ENCODE measurements around the gene TEX54. TPM values are rescaled to one million over a fixed set of nuclear protein-coding genes. Genes with fewer than 3 reads are reported as not detected.
A peak's percentile ranks its signal among the peaks of the same experiment; 100 is the strongest.
"Not testable (repeated sequence)": the region's sequence is repeated elsewhere in the genome, so short reads cannot be mapped to it uniquely, and the experiment has no call there.

TEX54 gene
- not detected in 2 replicates for total RNA-seq (2014; rRNA removed; shearing (Covaris generic); ENCODE audit: low replicate concordance)

DNA sequence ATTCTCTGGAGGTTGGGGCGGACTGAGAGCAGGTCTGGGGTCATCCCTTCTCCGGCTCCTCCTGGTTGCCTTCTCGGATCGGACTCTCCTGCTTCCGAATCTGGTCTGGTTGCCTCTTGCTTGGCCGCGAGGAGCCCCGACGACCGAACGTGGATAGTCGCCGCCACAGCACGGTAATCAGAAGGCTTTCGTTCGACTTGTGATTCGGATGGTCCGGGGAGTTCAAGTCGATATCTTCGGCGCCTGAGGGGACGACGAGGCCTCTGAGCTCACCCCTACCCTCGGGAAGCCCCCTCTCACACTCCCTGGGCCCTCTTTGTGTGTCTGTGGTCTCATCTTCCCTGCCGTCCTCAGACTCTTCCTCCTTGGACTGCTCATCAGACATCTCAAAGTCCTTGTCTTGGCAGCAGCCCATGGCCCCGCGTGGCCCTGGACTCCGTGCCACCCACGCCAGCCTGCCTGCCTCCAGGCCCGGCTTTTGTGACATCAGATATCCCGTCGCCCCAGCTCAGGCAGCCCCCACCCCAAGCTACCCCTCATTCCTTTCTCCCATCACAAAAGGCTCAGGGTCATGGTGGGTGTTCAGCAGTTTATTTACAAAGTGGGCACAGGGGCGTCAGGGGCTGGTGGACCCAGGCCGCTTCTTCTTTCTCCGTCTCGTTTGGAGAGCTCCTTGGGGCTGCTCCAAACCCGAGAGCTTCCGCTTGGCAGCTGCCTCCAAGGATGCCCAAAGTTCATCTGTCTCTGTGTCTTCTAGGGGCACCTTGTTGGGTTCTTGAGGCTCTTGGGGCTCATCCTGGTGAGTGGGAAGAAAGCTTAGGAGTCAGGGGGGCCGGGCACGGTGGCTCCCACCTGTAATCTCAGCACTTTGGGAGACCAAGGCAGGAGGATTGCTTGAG is at the start of gene TEX54:
Gene TEX54, minus strand, starts transcription at position 506 of the 899 bp plus-strand sequence.
- no peak for DNase-seq (ENCODE audit: low read depth)
- in situ Hi-C loops (cut with HindIII; ENCODE audit: low pct_unique_long_range_greater_than_20kb, low sequenced_read_pairs) = no loop called here

DNA sequence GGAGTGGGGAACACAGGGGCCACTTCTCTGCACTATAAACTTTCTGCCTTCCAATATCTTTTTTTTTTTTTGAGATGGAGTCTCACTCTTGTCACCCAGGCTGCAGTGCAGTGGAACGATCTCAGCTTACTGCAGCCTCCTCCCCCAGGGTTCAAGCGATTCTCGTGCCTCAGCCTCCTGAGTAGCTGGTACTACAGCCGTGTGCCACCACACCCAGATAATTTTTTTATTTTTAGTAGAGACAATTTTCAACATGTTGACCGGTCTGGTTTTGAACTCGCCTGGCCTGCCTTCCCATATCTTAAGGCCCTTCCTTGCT is 49.7 kb upstream of the TEX54 start:
- DNase-seq (ENCODE audit: low read depth) = no peak
- in situ Hi-C loops (cut with HindIII; ENCODE audit: low pct_unique_long_range_greater_than_20kb, low sequenced_read_pairs) = no loop called here

DNA sequence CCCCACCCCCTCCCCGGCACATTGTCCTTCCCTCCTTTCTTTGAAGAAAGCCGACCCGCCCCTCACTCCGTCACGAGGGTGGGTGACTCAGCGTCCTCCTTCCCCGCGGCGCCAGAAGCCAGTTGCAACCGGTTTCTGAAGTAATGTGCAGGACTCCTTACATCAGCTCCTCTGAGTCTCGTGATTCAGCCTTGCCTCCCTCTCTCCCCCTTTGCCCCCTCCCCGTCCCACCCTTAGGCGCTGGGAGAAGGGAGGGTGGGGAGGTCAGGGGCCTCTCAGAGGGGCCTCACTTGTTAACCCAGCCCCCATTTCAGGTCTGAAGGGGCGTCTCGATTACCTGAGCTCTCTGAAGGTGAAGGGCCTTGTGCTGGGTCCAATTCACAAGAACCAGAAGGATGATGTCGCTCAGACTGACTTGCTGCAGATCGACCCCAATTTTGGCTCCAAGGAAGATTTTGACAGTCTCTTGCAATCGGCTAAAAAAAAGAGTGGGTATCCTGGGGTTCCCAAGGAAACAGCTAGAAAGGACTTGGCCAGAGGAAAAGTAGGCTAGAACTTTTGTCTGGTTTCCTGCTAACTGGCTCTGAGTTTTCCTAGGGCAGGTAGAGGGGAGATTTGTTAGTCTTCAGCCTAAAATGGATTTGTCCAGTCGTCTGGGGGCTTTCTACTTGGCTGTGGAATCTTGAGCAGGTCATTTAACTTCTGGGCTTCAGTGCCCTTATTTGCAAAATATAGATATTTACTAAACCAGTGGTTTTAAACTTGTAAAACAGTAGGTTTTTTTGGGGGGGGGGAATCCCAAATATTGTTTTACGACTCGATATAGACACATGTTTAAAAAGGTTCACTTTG is 49.2 kb upstream of the TEX54 start:
- in situ Hi-C loops (cut with HindIII; ENCODE audit: low pct_unique_long_range_greater_than_20kb, low sequenced_read_pairs) = no loop called here

DNA sequence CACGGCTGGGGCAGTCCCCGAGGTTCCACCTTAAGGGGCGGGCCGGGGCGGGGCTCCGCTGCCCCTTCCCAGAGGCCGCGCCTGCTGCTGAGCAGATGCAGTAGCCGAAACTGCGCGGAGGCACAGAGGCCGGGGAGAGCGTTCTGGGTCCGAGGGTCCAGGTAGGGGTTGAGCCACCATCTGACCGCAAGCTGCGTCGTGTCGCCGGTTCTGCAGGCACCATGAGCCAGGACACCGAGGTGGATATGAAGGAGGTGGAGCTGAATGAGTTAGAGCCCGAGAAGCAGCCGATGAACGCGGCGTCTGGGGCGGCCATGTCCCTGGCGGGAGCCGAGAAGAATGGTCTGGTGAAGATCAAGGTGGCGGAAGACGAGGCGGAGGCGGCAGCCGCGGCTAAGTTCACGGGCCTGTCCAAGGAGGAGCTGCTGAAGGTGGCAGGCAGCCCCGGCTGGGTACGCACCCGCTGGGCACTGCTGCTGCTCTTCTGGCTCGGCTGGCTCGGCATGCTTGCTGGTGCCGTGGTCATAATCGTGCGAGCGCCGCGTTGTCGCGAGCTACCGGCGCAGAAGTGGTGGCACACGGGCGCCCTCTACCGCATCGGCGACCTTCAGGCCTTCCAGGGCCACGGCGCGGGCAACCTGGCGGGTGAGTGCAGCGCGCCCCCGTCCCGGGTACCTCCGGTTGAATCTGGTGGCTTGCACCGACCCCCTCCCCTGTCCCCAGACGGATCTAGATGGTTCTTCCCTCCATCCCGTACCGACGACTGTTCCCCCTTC is 48.4 kb upstream of the TEX54 start, which contains the start of gene SLC3A2:
Gene SLC3A2, plus strand, starts transcription at position 94 of the 776 bp plus-strand sequence. Its CDS starts 128 bp downstream, at position 222.
- in situ Hi-C loops (cut with HindIII; ENCODE audit: low pct_unique_long_range_greater_than_20kb, low sequenced_read_pairs) = no loop called here
- peak; percentile 83 for DNase-seq (ENCODE audit: low read depth)

More for the DNA sequence above, 49.2 kb upstream of the TEX54 start:
- peak; percentile 96 for DNase-seq (ENCODE audit: low read depth)

DNA sequence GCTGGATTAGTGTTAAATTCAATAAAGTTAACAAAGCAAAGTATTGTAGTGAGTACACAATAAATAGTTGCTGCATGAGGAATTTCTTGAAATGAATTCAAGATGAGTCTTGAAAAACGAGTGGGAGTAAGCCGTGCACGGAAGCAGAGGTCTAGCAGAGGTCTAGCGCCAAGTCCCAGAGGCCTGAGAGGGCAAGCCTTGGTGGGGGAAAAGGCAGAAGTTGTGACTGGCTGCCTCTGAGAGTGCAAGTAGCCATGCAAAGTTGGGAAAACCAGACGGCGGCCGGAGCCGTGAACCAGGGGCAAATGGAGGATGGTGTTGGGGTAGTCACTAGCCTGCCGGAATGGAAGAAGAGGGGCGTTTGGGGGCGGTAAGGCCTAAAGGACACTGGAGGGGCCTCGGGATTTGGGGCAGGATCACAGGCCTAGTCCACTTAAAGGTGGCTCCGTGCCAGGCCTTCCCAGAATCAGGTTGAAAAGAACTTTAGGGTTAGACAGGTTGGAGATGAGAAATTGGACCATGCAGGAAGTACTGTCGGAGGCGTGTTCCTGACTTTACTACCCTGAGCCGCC is 47.7 kb upstream of the TEX54 start:
- in situ Hi-C loops (cut with HindIII; ENCODE audit: low pct_unique_long_range_greater_than_20kb, low sequenced_read_pairs) = no loop called here

DNA sequence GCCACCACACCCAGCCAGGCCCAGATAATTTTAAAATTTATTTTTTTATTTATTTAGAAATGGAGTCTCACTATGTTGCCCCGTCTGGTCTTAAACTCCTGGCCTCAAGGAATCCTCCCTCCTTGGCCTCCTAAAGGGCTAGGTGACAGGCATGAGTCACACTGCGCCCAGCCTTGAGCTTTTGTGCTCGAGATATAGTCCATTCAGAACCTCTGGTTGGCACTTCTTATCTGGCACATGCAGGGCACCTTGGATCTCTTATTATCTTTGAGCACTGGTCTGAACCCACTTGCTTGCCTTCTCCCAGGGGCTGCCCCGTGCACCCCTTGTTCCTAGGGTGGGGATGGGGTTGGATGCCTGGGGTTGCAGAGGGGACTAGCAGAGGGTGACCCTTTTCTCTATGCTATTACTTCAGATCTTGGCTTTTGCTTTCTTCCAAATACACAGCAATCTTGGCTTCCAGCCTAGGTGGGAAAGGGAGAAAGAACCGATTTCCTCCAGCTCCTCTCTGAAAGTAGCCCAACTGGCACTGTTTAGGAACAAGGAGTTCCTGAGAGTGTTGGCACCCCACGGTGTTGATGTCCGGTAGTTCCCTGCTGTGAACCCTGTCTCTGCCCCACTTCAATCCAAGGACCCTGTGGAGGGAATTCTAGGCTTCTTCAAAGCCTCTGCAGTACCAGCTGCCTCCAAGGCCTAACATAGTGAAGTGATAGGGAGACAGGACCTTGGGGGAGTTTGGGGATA is 46.8 kb upstream of the TEX54 start:
- no peak for DNase-seq (ENCODE audit: low read depth)
- in situ Hi-C loops (cut with HindIII; ENCODE audit: low pct_unique_long_range_greater_than_20kb, low sequenced_read_pairs) = no loop called here

More for the DNA sequence above, 47.7 kb upstream of the TEX54 start:
- DNase-seq (ENCODE audit: low read depth) = no peak

DNA sequence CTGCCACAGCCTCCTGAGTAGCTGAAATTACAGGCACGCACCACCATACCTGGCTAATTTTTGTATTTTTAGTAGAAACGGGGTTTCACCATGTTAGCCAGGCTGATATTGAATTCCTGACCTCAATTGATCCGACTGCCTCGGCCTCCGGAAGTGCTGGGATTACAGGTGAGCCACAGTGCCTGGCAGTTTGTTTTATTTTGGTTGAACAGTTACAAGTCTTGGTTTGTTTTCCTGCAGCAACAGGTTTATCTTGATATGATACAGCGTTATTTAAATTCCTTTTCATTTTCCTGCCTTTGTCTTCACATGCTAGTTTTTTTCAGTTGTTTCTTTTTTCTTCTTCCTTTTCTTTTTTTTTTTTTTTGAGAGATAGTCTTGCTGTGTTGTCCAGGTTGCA is 44.1 kb upstream of the TEX54 start:
- no peak for DNase-seq (ENCODE audit: low read depth)
- in situ Hi-C loops (cut with HindIII; ENCODE audit: low pct_unique_long_range_greater_than_20kb, low sequenced_read_pairs) = no loop called here

DNA sequence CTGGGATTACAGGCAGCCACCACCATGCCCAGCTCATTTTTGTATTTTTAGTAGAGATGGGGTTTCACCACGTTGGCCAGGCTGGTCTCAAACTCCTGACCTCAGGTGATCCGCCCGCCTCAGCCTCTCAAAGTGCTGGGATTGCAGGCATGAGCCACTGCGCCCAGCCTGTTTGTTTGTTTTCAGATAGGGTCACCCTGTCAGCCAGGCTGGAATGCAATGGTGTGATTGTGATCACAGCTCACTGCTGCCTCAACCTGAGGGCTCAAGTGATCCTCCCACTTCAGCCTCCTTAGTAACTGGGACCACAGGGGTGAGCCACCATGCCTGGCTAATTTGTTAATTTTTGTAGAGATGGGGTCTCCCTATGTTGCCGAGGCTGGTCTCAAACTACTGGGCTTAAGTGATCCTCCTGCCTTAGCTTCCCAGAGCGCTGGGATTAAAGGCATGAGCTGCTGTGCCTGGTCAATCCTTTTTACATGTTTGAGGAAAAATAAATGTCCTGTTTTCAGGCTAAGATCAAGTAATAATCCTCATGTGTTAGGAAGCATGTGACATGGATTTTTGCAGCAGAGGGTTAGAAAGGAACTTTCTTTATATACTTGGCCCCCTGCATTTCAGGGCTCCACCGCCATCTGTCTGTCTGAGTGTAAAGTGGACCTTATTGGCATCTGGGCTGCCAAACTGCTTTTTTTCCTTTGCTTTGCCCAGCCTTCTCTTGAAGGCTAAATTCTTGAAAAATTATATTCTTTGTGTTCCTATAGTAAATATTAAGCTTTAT is 43.2 kb upstream of the TEX54 start:
- DNase-seq (ENCODE audit: low read depth) = no peak
- in situ Hi-C loops (cut with HindIII; ENCODE audit: low pct_unique_long_range_greater_than_20kb, low sequenced_read_pairs) = no loop called here

DNA sequence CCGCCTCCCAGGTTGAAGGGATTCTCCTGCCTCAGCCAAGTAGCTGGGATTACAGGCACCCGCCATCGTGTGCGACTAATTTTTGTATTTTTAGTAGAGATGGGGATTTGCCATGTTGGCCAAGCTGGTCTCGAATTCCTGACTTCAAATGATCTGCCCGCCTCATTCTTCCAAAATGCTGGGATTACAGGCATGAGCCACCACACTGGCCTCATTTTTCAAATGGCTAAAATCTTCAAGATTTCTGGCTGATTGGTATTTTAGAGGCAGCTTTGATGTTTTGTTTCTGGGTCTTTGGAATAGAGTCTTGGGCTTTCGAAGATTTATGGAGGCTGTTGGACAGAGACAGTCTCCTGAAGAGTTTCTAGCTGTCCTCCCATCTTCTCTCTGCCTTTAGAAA is 42.2 kb upstream of the TEX54 start:
- no peak for DNase-seq (ENCODE audit: low read depth)
- in situ Hi-C loops (cut with HindIII; ENCODE audit: low pct_unique_long_range_greater_than_20kb, low sequenced_read_pairs) = no loop called here

DNA sequence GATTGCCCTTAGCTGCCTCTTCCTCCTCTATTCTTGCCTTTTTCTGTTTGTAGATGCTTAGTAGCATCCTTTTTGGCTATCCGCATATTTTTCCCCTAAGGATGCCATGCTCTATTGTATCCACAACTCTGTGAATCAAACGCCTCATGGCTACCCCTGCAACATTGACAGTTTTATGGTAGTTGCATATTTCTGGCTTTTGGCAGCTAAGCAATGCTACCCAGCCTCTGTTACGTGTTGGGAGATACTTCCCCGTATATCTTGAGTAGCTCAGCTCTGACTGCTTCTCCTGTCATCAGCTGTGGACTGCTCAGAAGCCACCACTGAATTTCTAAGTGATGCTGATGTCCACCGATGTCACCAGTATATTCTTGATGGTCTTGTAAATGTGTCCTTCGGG is 33.0 kb upstream of the TEX54 start:
- no peak for DNase-seq (ENCODE audit: low read depth)
- in situ Hi-C loops (cut with HindIII; ENCODE audit: low pct_unique_long_range_greater_than_20kb, low sequenced_read_pairs) = no loop called here

DNA sequence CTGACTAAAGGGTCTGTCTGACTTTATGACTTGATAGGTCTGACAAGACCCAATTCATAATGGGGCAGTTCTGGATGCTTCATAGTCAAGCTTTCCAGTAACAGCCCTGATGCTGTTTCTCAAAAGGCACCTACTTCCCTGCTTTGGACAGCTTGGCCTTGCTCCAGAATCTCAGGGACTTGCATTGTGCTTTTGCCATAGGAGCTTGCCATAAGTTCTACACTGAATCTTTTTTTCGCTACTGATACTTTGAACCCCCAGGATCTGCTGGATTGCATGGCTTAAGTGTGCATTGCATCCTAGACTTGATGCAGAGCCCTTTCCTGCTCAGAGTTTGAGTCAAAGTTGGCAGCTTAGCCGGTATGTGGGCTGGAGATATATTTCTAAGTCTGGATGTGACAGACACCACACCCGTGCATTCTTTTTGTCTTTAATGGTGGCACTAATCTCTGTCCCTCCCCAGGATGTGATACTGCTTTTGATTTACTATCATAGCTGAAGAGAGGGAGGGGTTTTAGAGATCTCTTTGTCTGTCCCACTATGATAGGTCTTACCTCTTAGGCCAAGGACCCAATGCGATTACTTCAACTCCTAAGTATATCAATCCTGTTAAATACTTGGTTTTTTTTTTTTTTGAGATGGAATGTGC is 31.2 kb upstream of the TEX54 start:
- DNase-seq (ENCODE audit: low read depth) = no peak
- in situ Hi-C loops (cut with HindIII; ENCODE audit: low pct_unique_long_range_greater_than_20kb, low sequenced_read_pairs) = no loop called here

DNA sequence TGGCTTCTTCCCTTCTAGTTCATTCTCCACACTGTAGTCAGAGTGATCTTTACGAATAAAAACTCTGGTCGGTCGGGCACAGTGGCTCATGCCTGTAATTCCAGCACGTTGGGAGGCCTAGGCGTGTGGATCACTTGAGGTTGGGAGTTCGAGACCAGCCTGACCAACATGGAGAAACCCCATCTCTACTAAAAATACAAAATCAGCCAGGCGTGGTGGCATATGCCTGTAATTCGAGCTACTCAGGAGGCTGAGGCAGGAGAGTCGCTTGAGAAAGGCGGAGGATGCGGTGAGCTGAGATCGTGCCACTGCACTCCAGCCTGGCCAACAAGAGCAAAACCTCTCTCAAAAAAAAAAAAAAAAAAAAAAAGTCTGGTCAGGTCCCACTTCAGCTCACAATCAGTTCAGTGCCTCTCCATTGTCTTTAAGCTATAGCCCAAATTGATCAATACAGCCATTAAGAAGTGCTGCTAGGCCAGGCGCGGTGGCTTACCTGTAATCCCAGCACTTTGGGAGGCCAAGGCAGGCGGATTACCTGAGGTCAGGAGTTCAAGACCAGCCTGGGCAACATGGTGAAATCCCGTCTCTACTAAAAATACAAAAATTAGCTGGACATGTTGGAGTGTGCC is 29.0 kb upstream of the TEX54 start:
- in situ Hi-C loops (cut with HindIII; ENCODE audit: low pct_unique_long_range_greater_than_20kb, low sequenced_read_pairs); DNase-seq (ENCODE audit: low read depth): not testable (repeated sequence)

DNA sequence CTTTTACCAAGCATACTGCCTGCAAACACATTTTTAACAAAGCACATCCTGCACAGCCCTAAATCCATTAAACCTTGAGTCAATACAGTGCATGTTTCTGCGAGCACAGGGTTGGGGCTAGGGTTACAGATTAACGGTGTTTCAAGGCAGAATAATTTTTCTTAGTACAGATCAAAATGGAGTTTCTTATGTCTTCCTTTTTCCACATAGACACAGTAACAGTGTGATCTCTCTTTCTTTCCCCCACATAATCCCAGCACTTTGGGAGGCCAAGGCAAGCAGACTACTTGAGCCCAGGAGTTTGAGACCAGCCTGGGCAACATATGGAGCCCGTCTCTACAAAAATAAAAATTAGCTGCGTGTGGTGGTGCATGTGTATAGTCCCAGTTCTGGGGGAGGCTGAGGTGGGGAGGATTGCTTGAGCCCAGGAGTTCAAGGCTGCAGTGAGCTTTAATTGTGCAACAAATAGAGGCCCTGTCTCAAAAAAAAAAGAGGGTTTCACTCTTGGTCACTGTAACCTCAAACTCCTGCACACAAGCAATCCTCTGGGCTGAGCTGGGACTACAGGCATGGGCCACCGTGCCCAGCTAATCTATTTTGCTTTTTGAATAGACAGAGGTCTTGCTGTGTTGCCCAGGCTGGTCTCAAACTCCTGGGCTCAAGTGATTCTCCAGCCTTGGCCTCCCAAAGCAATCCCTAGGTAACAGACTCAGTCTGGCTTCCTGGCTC is 28.4 kb upstream of the TEX54 start:
- in situ Hi-C loops (cut with HindIII; ENCODE audit: low pct_unique_long_range_greater_than_20kb, low sequenced_read_pairs) = no loop called here
- DNase-seq (ENCODE audit: low read depth) = no peak

DNA sequence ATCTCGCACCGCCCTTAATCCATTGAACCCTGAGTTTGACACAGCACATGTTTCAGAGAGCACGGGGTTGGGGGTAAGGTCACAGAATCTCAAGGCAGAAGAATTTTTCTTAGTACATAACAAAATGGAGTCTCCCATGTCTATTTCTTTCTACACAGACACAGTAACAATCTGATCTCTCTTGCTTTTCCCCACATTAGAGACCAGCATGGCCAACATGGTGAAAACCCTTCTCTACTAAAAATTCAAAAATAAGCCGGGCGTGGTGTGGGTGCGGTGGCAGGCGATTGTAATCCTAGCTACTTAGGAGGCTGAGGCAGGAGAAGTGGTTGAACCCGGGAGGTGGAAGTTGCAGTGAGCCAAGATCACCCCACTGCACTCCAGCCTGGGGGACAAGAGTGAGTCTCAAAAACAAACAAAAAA is 26.7 kb upstream of the TEX54 start:
- in situ Hi-C loops (cut with HindIII; ENCODE audit: low pct_unique_long_range_greater_than_20kb, low sequenced_read_pairs); DNase-seq (ENCODE audit: low read depth): not testable (repeated sequence)

DNA sequence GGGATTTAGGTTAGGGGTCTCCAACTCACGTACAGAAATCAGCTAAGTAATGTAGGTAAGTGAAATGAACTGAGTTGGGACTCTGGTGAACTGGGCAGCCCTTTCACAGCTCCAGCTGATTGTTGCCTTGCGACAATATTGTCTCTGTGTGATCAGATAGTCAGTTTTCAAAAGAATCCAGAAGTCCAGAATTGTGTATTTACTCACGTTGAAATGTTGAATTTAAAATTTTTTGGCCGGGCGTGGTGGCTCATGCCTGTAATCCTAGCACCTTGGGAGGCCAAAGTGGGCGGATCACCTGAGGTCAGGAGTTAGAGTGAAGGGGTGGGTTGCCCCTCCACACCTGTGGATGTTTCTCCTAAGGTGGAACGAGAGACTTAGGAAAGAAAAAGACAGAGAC is 25.6 kb upstream of the TEX54 start:
- in situ Hi-C loops (cut with HindIII; ENCODE audit: low pct_unique_long_range_greater_than_20kb, low sequenced_read_pairs) = no loop called here
- no peak for DNase-seq (ENCODE audit: low read depth)

Measured in Caki2 (cell line).